GM21717 (cell line): ENCODE measurements around the gene LAS1L.
"Not testable (repeated sequence)": the region's sequence is repeated elsewhere in the genome, so short reads cannot be mapped to it uniquely, and the experiment has no call there.

Source experiments
- ATAC-seq: cut with Tn5 transposase; IDR thresholded peaks from one replicate; pipeline ENCODE4 v1.9.1; 2021; ENCODE audit warnings: mild to moderate bottlenecking, moderate library complexity; ENCODE audit not compliant: unreplicated experiment

The LAS1L gene

DNA sequence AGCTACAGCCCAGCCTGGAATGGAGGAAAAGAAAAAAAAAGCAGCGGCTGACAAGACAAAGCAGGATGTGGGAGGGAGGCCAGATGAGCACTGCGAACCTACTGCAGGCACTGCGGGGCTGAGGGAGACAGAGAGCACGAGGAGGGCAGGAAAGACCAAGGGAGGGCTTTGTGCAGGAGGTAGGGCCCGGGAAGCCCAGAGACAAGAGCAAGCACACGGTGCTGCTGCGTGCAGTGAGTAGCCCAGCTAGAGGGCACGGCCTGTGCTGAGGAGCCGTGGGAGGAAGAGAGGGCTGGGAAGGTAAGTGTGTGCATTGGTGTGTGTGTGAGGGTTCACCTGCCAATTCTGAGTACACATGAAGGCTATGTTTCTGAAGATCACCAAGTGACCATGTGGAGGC is 15.6 kb downstream of the LAS1L start:
- ATAC-seq = not testable (repeated sequence)

DNA sequence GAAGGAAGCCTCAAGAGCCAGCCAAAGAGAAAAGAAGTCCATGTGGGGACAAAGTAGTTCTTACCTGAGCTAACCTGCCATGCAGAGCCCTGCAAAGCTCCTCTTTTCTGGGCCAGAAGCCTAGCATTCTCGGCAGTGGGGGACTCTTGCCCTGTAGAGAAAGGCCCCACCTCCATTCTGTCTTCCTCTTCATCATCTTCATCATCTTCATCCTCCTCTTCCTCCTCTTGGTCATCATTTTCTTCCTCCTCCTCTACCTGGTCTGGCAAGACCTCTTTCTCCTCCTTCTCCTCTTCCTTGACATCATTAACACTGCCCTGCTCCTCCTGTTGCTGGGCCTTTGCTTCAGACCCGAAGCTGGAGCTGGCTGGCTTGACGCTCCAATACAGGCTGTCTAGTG is 16.7 kb downstream of the LAS1L start:
- ATAC-seq = no peak

DNA sequence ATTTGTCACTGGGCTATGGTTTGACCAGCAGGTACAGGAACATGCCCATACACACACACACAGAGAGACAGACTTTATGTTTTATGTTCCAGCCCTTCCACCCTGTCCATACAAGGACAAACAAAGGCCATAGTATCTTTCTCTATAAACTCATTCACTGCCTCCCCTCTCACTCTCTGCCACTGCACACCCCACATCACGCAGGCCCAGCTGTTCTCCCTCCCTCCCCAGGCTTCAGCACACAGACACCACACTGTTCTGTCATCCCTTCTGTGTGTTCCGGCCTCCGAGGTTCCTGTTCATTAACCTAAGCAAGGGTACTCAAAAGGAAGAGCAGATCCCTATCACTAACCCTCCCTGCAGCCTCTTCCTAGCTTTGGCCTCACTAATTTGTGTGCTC is 17.8 kb downstream of the LAS1L start:
- ATAC-seq = no peak

DNA sequence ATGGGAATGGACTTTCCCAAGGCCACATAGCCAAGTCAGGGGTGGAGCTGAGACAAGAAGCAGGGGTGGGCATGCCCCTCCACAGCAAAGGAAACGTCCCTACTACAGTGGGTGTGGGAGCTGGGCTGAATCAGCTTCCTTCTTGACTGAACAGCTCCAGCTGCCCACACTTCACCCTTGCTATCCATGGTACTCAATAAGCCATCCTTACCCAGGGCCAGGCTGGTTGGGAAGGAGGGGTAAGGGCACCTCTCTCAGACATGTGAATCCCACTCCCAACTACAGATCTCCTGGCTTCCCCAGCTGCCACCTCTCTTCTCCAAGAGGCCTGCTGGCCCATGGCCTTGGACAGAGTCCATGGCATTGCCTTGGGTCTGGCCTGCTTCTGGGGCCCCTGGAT is 21.0 kb downstream of the LAS1L start:
- no peak for ATAC-seq

DNA sequence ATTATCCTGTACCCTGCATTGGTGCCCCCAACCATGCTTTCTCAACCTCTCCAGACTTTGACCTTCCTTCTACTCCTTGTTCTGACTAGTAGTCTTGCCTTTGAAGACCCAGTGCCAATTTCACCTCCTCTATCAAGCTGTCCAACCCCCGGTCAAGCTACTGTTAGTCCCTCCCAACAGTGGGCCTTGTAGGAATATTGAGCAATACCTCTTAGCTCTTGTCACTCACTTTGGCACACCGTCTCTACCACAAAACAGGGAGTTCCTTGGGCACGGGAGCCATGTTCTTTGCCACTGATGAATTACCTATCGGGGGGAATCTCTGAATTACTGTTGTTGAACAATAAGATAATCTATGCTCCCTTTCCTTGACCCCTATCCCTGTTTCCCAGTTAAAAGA is 25.2 kb downstream of the LAS1L start:
- ATAC-seq = no peak

DNA sequence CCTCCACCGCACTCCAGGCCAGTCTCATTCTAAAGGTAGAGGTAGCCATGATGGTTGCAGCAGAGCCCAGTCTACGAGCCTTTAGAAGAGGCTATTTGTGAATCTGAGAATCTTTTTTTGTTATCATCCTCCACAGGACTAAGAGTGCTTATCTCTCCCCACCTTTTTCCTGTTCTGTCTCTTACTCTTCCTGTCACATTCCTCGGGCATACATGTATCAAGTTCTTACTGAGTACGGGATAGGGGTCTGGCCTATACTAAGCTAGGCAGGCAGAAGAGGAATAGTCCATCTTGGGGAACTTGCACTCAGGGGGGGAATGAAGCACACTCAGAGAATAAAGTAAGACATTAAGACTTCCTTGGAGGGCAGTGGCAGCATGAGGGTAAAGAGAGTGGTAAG is 25.7 kb downstream of the LAS1L start:
- ATAC-seq = no peak

DNA sequence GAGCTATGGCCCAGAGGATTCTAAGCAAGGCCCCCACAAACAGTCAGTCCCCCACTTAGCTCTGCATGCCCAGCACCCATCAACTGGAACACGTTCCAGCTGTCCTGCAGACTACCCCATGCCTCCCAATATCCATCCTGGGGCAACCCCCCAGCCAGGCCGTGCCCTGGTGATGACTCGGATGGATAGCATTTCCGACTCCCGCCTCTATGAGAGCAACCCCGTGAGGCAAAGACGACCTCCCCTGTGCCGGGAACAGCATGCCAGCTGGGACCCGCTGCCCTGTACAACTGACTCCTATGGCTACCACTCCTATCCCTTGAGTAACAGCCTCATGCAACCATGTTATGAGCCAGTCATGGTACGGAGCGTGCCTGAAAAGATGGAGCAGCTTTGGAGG is 32.0 kb downstream of the LAS1L start:
- ATAC-seq = no peak

DNA sequence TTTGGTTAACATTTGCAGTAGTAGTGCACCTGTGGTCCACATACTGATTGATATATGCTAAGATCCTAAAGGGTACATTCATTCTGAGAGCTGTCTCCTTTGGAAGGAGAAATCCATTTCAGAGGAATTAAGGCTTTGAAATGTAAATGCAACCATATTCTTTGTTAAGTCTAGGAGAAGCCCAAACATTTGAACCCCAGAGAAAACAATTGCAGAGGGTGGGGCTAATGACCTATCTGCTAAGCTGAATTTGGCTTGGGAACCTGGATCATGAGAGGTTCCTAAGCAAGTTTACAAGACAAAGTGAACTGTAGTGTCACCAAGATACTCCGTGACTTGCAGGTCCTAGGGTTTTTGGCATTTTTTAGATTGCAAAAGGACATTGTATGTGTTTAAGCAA is 41.2 kb downstream of the LAS1L start:
- no peak for ATAC-seq

DNA sequence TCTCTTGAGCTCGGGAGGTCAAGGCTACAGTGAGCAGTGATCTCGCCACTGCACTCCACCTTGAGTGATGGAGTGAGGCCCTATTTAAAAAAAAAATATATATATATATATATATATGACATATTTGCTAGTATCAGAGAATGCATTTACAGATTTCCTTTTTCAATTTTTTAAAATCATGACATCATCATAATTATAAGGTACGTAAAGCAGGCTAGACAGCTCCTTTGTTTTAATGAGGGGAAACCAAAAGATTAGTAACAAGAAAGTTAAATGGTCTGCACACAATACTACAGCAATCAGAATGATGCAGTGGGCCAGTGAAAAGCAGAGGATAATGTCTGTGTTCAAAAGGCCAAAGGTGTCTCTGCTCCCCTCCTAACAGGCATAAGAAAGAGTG is 43.0 kb downstream of the LAS1L start:
- no peak for ATAC-seq

DNA sequence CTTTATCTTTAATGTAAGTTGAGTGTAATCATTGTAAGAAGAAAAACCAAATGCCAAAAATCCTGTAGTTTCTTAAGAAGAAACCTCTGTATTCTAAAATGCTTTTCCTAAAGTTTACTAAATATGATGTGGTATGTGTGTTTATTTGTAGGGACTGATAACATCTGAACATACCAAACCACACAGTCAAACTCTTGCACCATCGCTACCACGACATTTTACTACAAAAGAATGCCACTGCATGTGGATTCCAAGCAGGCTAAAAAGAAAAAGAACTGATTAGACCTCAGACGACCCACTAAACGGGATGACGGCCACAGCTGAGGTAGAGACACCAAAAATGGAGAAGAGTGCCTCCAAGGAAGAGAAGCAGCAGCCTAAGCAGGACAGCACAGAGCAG is 46.1 kb downstream of the LAS1L start:
- ATAC-seq = no peak

DNA sequence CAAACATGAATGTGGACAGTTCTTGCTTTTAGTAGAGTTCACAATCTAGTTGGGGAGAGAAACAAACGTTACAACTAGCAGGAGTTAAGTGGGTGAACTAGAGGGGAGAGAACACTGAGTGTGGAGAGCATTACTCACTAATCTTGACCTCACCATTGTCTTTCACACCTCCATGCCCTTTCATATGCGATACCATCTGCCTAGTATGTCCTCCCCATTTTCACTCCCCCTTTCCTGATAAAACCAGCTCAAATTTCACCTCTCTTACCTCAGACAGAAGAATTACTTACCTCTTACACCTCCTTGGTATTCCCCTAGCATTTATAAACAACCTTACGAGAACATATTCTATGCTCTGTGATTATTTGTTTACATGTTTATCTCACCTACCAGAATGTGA is 53.6 kb downstream of the LAS1L start:
- ATAC-seq = no peak

DNA sequence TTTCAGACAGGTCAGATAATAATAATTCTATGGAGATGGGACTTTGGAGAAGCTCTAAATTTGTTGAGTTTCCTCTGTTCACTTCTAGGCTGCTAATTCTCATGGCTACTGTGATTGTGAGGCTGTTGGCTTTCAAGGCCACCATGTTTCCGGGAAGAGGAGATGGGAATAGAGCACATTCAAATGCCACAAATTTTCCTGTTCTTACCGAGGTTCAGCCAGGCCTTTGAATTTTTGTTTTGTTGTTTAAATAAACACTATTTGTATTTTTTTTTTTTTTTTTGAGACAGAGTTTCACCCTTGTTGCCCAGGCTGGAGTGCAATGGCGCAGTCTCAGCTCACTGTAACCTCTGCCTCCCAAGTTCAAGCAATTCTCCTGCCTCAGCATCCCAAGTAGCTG is 55.5 kb downstream of the LAS1L start:
- not testable (repeated sequence) for ATAC-seq

DNA sequence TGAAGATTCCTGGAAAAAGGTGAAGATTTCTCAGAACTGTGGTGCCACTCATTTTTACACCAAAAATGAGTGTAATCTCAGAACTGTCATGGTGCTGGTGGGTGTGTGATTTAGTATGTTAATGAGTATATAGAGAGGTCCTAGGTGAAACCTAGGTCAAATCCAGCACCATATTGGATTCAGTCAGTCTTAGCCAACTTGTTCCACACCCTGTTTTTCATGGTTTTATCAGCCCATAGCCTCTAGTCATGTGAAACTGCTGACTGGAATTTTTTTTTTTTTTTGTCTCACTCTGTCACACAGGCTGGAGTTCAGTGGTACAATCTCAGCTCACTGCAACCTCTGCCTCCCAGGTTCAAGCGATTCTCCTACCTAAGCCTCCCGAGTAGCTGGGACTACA is 58.0 kb downstream of the LAS1L start:
- no peak for ATAC-seq

DNA sequence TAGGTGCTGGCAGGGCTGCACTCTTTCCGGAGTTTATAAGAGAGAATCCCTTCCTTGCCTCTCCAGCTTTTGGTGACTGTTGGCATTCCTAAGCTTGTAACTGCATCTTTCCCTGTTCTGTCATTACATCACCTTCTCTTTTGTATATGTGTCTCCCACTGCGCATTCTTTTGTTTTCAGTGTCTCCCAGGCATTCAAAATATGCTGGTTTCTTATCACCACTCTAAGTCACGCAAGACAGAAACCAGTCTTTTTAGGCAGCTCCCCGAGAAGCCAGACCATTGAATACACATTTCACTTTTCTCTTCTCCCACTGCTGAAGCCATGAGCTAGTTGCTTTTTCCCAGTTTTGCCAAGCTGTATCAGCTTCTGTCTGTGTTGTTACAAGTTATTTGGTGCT is 71.0 kb downstream of the LAS1L start:
- ATAC-seq = no peak
